MCF 10A (cell line): ENCODE measurements around the gene CNOT6L. TPM values are rescaled to one million over a fixed set of nuclear protein-coding genes. Genes with fewer than 3 reads are reported as not detected.

Source experiments
- BruUV-seq: library from RNA; stranded (reverse); fragments of 400-500 nt; replicated peaks from 2 replicates; lab custom pipeline; 2021; lab: Mats Ljungman, UMichigan
- CTCF ChIA-PET: fragments of 300-600 bp; sonication (Branson Sonifier 250); formaldehyde crosslinking; extraction: SDS; loops from one replicate; lab custom pipeline; 2021; ENCODE audit warnings: antibody characterized with exemption, inconsistent platforms; lab: Yijun Ruan, JAX
- POLR2A ChIA-PET: fragments of 300-600, 350-650 bp; sonication (Branson Sonifier 250); formaldehyde crosslinking; extraction: SDS; loops from one replicate; lab custom pipeline; 2020; ENCODE audit warnings: antibody characterized with exemption, inconsistent platforms; lab: Yijun Ruan, JAX
- DNase-seq: peaks from one replicate; pipeline ENCODE4 v3.0.0-alpha.2; 2018; ENCODE audit not compliant: unreplicated experiment
- H3K27ac Mint-ChIP-seq: one replicate; pipeline ENCODE4 v1.8.0; 2022; ENCODE audit warnings: mild to moderate bottlenecking, low read depth, mixed read lengths; ENCODE audit not compliant: unreplicated experiment
- H3K27me3 Mint-ChIP-seq: one replicate; pipeline ENCODE4 v1.8.0; 2022; ENCODE audit warnings: mixed read lengths; ENCODE audit not compliant: insufficient read depth, unreplicated experiment
- H3K36me3 Mint-ChIP-seq: one replicate; pipeline ENCODE4 v1.8.0; 2022; ENCODE audit warnings: mild to moderate bottlenecking, moderate library complexity, mixed read lengths; ENCODE audit not compliant: insufficient read depth, unreplicated experiment
- H3K4me1 Mint-ChIP-seq: one replicate; pipeline ENCODE4 v1.8.0; 2022; ENCODE audit warnings: mixed read lengths; ENCODE audit not compliant: insufficient read depth, unreplicated experiment
- H3K4me3 Mint-ChIP-seq: one replicate; pipeline ENCODE4 v1.8.0; 2022; ENCODE audit warnings: mild to moderate bottlenecking, moderate library complexity, mixed read lengths; ENCODE audit not compliant: unreplicated experiment
- H3K9me3 Mint-ChIP-seq: one replicate; pipeline ENCODE4 v1.8.0; 2022; ENCODE audit warnings: mixed read lengths; ENCODE audit not compliant: unreplicated experiment
- intact Hi-C: fragments of 100-400 bp; cut with micrococcal nuclease; formaldehyde crosslinking; loops from 2 replicates; pipeline ENCODE4 v1.14.1; 2022
- total RNA-seq: library from RNA; stranded (reverse); gene quantifications from 2 replicates; pipeline ENCODE4 v1.2.3, GENCODE V29; 2022
- TF ChIP-seq, protein P1 (sequence below): fragments of 200-600 bp; IDR thresholded peaks from one replicate; pipeline ENCODE4 v1.8.0; 2022; ENCODE audit warnings: antibody characterized with exemption, mild to moderate bottlenecking; ENCODE audit not compliant: unreplicated experiment

Gene CNOT6L
- total RNA-seq, 1 experiment from 2014 or later: 47.3 TPM

DNA sequence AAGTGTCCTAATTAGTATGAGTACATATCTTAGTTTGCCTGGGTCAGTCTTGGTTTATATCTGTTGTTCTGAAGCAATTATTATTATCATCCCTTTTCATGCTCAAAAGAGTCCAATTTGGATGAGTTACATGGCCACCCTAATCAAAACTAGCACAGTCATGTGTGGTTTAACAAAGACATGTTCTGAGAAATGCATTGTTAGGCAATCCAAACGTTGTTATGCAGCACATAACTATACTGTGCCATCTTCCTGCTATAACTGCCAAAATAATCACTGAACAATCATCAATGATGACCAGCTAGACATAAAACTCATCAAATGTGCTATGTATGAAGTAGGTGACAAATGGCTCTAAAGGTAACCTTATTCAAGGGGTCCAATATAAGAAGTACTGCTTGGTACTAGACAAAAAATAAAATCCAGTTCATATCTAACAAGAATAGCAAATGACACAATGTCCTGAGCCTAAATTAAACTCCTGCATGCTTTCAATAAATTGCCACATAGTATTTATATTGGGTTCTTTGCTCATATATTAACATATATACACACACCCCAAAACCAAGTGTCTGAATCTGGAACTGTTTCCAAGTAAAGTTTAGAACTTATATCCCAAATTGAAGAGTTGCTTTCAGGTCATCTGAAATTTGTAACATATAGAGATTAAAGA is 41.9 kb downstream of the CNOT6L start:
- BruUV-seq: no TSS peak
- DNase-seq: peak; percentile 36
- Mint-ChIP-seq H3K27ac (no peak overlapping the region), H3K27me3 (no peaks in the 10 kb centered on the region), H3K9me3 (no peaks in the 10 kb centered on the region), H3K36me3 (peaks cover 6% of the 10 kb centered on the region), H3K4me3 (no peak overlapping the region), H3K4me1 (peaks cover 27% of the 10 kb centered on the region)
- TF ChIP-seq, protein P1, sequence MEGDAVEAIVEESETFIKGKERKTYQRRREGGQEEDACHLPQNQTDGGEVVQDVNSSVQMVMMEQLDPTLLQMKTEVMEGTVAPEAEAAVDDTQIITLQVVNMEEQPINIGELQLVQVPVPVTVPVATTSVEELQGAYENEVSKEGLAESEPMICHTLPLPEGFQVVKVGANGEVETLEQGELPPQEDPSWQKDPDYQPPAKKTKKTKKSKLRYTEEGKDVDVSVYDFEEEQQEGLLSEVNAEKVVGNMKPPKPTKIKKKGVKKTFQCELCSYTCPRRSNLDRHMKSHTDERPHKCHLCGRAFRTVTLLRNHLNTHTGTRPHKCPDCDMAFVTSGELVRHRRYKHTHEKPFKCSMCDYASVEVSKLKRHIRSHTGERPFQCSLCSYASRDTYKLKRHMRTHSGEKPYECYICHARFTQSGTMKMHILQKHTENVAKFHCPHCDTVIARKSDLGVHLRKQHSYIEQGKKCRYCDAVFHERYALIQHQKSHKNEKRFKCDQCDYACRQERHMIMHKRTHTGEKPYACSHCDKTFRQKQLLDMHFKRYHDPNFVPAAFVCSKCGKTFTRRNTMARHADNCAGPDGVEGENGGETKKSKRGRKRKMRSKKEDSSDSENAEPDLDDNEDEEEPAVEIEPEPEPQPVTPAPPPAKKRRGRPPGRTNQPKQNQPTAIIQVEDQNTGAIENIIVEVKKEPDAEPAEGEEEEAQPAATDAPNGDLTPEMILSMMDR: no peak
- intact Hi-C loops: no loop called here
- POLR2A ChIA-PET: interaction anchor here (1.0 to 1.4 kb wide), 2 partner anchors 24 to 43 kb away, joined by 3 to 4 read pairs; no protein-coding TSS in a partner anchor
- CTCF ChIA-PET: interaction anchor here (1.1 kb wide), 1 partner anchor 12 kb away, joined by 3 read pairs; no protein-coding TSS in a partner anchor

DNA sequence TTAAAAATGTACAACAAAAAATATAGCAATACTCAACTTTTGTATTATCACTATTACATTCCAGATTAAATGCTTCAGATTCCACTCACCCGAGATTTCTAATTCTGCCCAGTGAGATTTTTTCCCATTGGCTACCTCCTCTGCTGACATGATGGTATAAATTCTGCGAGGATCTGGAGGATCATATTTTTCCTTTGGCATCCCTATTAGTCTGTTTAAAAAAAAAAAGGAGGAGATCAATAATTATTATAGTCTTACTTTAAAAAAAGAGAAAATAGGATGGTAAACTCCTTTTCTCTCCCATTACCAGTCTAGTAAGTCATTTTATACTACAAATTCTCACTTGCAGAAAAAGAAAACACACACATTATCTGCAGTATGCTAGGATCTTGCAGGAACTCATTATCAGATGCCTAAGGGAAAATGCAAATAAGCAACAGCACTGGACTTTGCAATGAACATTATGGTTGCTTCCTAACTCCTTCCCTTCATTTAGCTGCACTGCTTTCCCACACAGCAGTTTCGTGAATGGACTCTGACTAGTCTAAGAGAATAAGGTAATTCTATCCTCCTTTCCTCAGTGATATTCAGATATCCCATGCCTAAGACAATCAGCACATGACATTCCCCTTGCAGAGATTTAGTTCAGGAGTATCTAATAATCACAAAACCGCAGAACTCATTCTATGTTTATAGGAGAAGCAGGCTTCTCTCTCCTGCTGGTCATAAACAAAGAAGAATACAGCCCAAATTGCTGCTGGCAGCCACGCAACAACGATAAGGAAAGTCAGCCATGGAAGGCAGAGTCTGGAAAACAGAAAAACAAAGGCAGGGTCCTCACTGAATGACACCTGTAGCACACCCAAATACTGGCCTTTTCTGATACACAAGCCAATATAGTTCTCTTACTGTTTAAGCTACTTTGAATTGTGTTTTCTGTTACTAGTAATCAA is 42.7 kb downstream of the CNOT6L start:
- intact Hi-C loops: no loop called here
- Mint-ChIP-seq H3K27me3 (no peaks in the 10 kb centered on the region), H3K27ac (no peak overlapping the region), H3K36me3 (peaks cover 10% of the 10 kb centered on the region), H3K4me1 (peaks cover 22% of the 10 kb centered on the region), H3K9me3 (no peaks in the 10 kb centered on the region), H3K4me3 (no peak overlapping the region)
- CTCF ChIA-PET: interaction anchor here (0.7 kb wide), 1 partner anchor 47 kb away, joined by 3 read pairs; no protein-coding TSS in a partner anchor
- no TSS peak for BruUV-seq
- POLR2A ChIA-PET: interaction anchor here (1.0 to 1.4 kb wide), 3 partner anchors 13 to 44 kb away, joined by 3 to 4 read pairs (median 3); no protein-coding TSS in a partner anchor
- DNase-seq: no peak
- TF ChIP-seq, protein P1: no peak

DNA sequence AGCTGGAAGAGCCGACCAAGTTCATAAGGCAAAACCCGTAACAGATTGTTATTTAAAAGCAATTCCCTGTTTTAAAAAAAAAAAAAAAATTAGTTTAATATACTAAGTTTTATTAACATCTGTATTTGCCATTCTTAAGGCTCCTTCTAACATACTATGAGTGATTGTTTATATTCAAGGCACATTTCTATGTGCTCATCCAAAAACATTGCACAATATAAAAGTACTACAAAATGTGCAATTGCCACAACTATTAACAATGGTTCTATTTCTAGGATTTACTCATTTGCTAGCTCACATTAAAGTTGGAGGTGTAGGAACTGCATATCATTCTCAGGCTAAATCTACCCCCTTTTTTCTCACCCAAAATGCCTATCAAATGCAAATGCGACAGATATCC is 46.1 kb downstream of the CNOT6L start:
- peaks cover 22% of the 10 kb centered on the region for H3K4me1 Mint-ChIP-seq
- no peak overlapping the region for H3K27ac Mint-ChIP-seq
- H3K9me3 Mint-ChIP-seq: no peaks in the 10 kb centered on the region
- intact Hi-C loops: no loop called here
- H3K27me3 Mint-ChIP-seq: no peaks in the 10 kb centered on the region
- CTCF ChIA-PET: interaction anchor here (0.6 to 1.2 kb wide), 2 partner anchors 62 to 74 kb away, joined by 3 read pairs; no protein-coding TSS in a partner anchor
- peak; percentile 37 for DNase-seq
- peaks cover 23% of the 10 kb centered on the region for H3K36me3 Mint-ChIP-seq
- H3K4me3 Mint-ChIP-seq: no peak overlapping the region
- TF ChIP-seq, protein P1: no peak
- POLR2A ChIA-PET: interaction anchor here (0.5 to 4.0 kb wide), 7 partner anchors 10 to 552 kb away, joined by 3 to 11 read pairs (median 4); no protein-coding TSS in a partner anchor
- no TSS peak for BruUV-seq
